Chondrocyte (in vitro differentiated cells): ENCODE data around the gene UBAP2L. TPM values are rescaled to one million over a fixed set of nuclear protein-coding genes. Genes with fewer than 3 reads are reported as not detected.
A peak's percentile ranks its signal among the peaks of the same experiment; 100 is the strongest.
"Not testable (repeated sequence)": the region's sequence is repeated elsewhere in the genome, so short reads cannot be mapped to it uniquely, and the experiment has no call there.

ENCODE experiments used
- DNase-seq: peaks from one replicate; pipeline ENCODE4 v3.0.0; 2021; ENCODE audit warnings: mixed read lengths, low spot score
- H3K27ac Mint-ChIP-seq: one replicate; pipeline ENCODE4 v1.8.0; 2021; ENCODE audit warnings: mild to moderate bottlenecking, moderate library complexity, mixed read lengths; ENCODE audit not compliant: unreplicated experiment
- H3K27me3 Mint-ChIP-seq: 2 replicates; pipeline ENCODE4 v1.8.0; 2021; ENCODE audit warnings: low read depth, mixed read lengths
- H3K36me3 Mint-ChIP-seq: 2 replicates; pipeline ENCODE4 v1.8.0; 2021; ENCODE audit warnings: low read depth, mixed read lengths
- H3K4me1 Mint-ChIP-seq: 2 replicates; pipeline ENCODE4 v1.8.0; 2021; ENCODE audit warnings: low read depth, mild to moderate bottlenecking, mixed read lengths
- H3K4me3 Mint-ChIP-seq: one replicate; pipeline ENCODE4 v1.8.0; 2021; ENCODE audit warnings: mild to moderate bottlenecking, moderate library complexity, mixed read lengths; ENCODE audit not compliant: unreplicated experiment
- H3K9me3 Mint-ChIP-seq: 2 replicates; pipeline ENCODE4 v1.8.0; 2021; ENCODE audit warnings: low read depth, mixed read lengths
- CTCF ChIP-seq: fragments of 200-600 bp; sonication (generic); IDR thresholded peaks from 2 replicates; pipeline ENCODE4 v1.5.0; 2021; ENCODE audit warnings: antibody characterized with exemption, mild to moderate bottlenecking, moderate library complexity
- total RNA-seq: library from RNA; stranded (reverse); gene quantifications from 3 replicates; pipeline ENCODE4 v1.2.1, GENCODE V29; 2021

UBAP2L gene
- total RNA-seq, 1 donor from 2014 or later = 186 TPM

GRCh38 chr1:154276797-154277196, 56.0 kb downstream of the UBAP2L start:
- Mint-ChIP-seq H3K36me3 (peaks cover 16% of the 10 kb centered on the region), H3K9me3 (no peaks in the 10 kb centered on the region), H3K4me3 (no peak overlapping the region), H3K27me3 (no peaks in the 10 kb centered on the region), H3K4me1 (peaks cover 24% of the 10 kb centered on the region), H3K27ac (no peak overlapping the region)
- DNase-seq = no peak
- TF ChIP-seq CTCF = peak; percentile 55

- H3K9me3 Mint-ChIP-seq, H3K4me3 Mint-ChIP-seq, H3K36me3 Mint-ChIP-seq, H3K27ac Mint-ChIP-seq, H3K4me1 Mint-ChIP-seq, H3K27me3 Mint-ChIP-seq, DNase-seq: not testable (repeated sequence)
These were observed 66.8 kb downstream of the UBAP2L start for GRCh38 chr1:154287591-154287990.

- Mint-ChIP-seq H3K4me3 (no peak overlapping the region), H3K27ac (no peak overlapping the region), H3K4me1 (no peaks in the 10 kb centered on the region), H3K36me3 (peaks cover 2% of the 10 kb centered on the region), H3K9me3 (peaks cover 4% of the 10 kb centered on the region), H3K27me3 (peaks cover 6% of the 10 kb centered on the region)
- no peak for TF ChIP-seq CTCF
- no peak for DNase-seq
These were observed 67.9 kb downstream of the UBAP2L start for GRCh38 chr1:154288661-154289060.

- Mint-ChIP-seq H3K4me3 (no peak overlapping the region), H3K27me3 (peaks cover 6% of the 10 kb centered on the region), H3K9me3 (peaks cover 15% of the 10 kb centered on the region), H3K27ac (no peak overlapping the region), H3K36me3 (peaks cover 8% of the 10 kb centered on the region), H3K4me1 (no peaks in the 10 kb centered on the region)
- no peak for TF ChIP-seq CTCF
- DNase-seq = no peak
These were observed 70.2 kb downstream of the UBAP2L start for GRCh38 chr1:154290921-154291320.

- no peak overlapping the region for H3K27ac Mint-ChIP-seq
- DNase-seq = no peak
- no peak for TF ChIP-seq CTCF
- peaks cover 9% of the 10 kb centered on the region for H3K27me3 Mint-ChIP-seq
- no peak overlapping the region for H3K4me3 Mint-ChIP-seq
- peaks cover 8% of the 10 kb centered on the region for H3K36me3 Mint-ChIP-seq
- peaks cover 20% of the 10 kb centered on the region for H3K9me3 Mint-ChIP-seq
- H3K4me1 Mint-ChIP-seq = no peaks in the 10 kb centered on the region
These were observed 74.9 kb downstream of the UBAP2L start for GRCh38 chr1:154295408-154296235.

GRCh38 chr1:154301582-154301981, 80.8 kb downstream of the UBAP2L start:
- Mint-ChIP-seq H3K4me1 (peaks cover 2% of the 10 kb centered on the region), H3K27me3 (peaks cover 3% of the 10 kb centered on the region), H3K27ac (no peak overlapping the region), H3K36me3 (no peaks in the 10 kb centered on the region), H3K9me3 (peaks cover 5% of the 10 kb centered on the region), H3K4me3 (no peak overlapping the region)
- no peak for DNase-seq
- no peak for TF ChIP-seq CTCF
